Testis (tissue), 3 donors: ENCODE data around the gene MTMR1. TPM values are rescaled to one million over a fixed set of nuclear protein-coding genes. Genes with fewer than 3 reads are reported as not detected.

Experiments
- DNase-seq: peaks from one replicate; pipeline ENCODE4 v3.0.0-alpha.2; 2019
- H3K27ac ChIP-seq, 2 donors: fragments of 200-600 bp; sonication (generic); one replicate each; pipeline ENCODE4 v1.5.1; 2019
- H3K27me3 ChIP-seq: fragments of 200-600 bp; sonication (generic); one replicate; pipeline ENCODE4 v1.5.1; 2019
- H3K36me3 ChIP-seq: fragments of 200-600 bp; sonication (generic); one replicate; pipeline ENCODE4 v1.5.1; 2017; ENCODE audit warnings: low read depth; ENCODE audit errors: missing control alignments
- H3K4me1 ChIP-seq: fragments of 200-600 bp; sonication (generic); one replicate; pipeline ENCODE4 v1.5.1; 2019
- H3K4me3 ChIP-seq, 2 donors: fragments of 200-600 bp; sonication (generic); one replicate each; pipeline ENCODE4 v1.5.1; 2017 to 2019
- H3K9me3 ChIP-seq: fragments of 200-600 bp; sonication (generic); one replicate; pipeline ENCODE4 v1.5.1; 2017
- POLR2A ChIP-seq: fragments of 450-650 bp; IDR thresholded peaks from one replicate; pipeline ENCODE4 v1.6.1; 2017; ENCODE audit warnings: antibody characterized with exemption, mild to moderate bottlenecking, moderate library complexity
- WGBS, 2 donors: methylation state at CpG; one replicate each; pipeline ENCODE4 v1.1.5; 2018; 5-methylcytosine and 5-hydroxymethylcytosine counted together
- intact Hi-C: fragments of 100-400 bp; cut with DNase I; formaldehyde crosslinking; loops from one replicate; pipeline ENCODE4 v1.15.1; 2023; ENCODE audit warnings: low total_unique reads
- polyA plus RNA-seq: library from polyadenylated mRNA; stranded (reverse); fragments of 350-450 nt; fragmentation: Illumina TruSeq; extraction: RNeasy Lipid Tissue Mini Kit (QIAGEN cat#74804); gene quantifications from one replicate; pipeline ENCODE4 v1.2.3, GENCODE V29; 2014; ENCODE audit warnings: low read depth, low replicate concordance; ENCODE audit not compliant: insufficient read depth
- total RNA-seq, 2 donors: library from RNA; depleted of rRNA; stranded (reverse); fragments of >200 nt; gene quantifications; one replicate each; pipeline ENCODE4 v1.2.3, GENCODE V29; 2016
- TF ChIP-seq, protein P1 (sequence below), 3 experiments: fragments of 450-650 bp in 2 of 3; fragments of 200-600 bp in 1 of 3; sonication (generic) in 1 of 3; IDR thresholded peaks; one replicate each; pipeline ENCODE4 v1.5.1; 2016 to 2019; ENCODE audit warnings: antibody characterized with exemption in 3 of 3, mild to moderate bottlenecking in 2 of 3, moderate library complexity in 1 of 3

MTMR1 gene
- total and polyA plus RNA-seq, 3 donors from 2014 or later = 26.1 to 57.2 (median 50.3) TPM

DNA sequence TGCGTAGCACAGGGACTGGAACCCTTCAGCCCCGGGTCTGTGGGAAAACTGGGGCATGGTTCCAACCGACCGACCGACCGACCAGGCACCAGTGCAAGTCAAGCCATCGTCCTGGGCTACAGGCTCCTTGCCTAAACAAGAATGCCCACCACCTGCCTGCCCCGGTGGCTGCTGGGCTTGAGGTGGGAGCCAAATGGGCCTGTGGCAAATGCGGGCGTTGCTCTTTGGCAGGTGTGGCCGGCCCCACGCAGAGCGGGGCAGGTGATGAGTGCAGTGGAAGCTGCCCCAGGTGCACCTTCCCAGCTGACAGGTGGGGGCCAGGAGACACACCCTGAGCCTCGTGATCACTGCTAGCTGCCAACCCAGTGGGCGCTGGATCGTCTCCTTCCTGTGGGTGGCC is 77.9 kb downstream of the MTMR1 start:
- Histone ChIP-seq H3K27me3 (no peaks in the 10 kb centered on the region), H3K9me3 (no peaks in the 10 kb centered on the region), H3K4me1 (no peaks in the 10 kb centered on the region), H3K27ac (no peak overlapping the region), H3K36me3 (no peaks in the 10 kb centered on the region), H3K4me3 (no peak overlapping the region)
- intact Hi-C loops = loop anchor here (5.0 kb wide), 1 partner anchor 311 kb away; no protein-coding TSS in a partner anchor
- no peak for DNase-seq
- TF ChIP-seq, protein P1, sequence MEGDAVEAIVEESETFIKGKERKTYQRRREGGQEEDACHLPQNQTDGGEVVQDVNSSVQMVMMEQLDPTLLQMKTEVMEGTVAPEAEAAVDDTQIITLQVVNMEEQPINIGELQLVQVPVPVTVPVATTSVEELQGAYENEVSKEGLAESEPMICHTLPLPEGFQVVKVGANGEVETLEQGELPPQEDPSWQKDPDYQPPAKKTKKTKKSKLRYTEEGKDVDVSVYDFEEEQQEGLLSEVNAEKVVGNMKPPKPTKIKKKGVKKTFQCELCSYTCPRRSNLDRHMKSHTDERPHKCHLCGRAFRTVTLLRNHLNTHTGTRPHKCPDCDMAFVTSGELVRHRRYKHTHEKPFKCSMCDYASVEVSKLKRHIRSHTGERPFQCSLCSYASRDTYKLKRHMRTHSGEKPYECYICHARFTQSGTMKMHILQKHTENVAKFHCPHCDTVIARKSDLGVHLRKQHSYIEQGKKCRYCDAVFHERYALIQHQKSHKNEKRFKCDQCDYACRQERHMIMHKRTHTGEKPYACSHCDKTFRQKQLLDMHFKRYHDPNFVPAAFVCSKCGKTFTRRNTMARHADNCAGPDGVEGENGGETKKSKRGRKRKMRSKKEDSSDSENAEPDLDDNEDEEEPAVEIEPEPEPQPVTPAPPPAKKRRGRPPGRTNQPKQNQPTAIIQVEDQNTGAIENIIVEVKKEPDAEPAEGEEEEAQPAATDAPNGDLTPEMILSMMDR (IDR thresholded peaks at IDR 0.05) = no peak
- TF ChIP-seq POLR2A = no peak
- 67 to 92% methylated on average over 1 to 13 of the region's 16 CpGs for WGBS, 2 donors

DNA sequence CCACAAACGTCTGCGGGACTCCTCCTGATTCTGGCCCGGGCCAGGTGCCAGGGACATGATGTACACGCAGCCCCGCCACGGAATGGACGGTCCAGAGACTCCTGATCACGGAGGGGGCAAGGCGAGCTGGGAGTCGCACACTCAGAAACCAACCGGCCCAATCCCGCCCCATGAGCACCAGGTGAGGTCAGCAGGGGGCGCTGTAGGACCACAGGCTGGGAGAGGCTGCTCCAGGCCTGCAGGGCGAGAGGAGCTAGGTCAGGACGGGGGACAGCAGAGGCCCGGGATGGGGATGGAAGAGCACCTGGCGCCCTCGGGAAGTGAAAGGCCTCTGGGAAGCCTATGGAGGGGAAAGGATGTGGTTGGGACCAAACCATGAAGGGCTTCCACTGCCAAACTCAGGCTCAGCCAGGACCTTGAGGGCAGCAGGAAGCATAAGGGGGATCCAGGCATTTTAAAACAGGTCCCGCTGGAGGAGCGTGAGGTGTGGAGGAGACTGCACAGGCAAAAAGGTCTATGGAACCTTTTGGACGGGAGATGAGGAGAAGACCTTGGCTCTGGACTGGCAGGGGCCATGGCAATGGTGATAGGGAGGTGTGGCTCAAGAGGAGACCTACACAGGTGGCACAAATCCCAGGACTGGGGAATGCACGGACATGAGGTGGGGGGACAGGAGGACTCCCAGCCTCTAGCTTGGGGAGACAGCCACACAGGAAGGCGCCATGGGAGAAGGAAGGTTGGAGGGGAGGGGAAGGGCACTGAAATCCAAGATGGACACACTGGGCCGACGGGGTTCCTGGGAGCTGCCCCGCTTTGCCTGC is 79.2 kb downstream of the MTMR1 start:
- Histone ChIP-seq H3K4me3 (no peak overlapping the region), H3K27me3 (no peaks in the 10 kb centered on the region), H3K4me1 (no peaks in the 10 kb centered on the region), H3K9me3 (no peaks in the 10 kb centered on the region), H3K36me3 (no peaks in the 10 kb centered on the region), H3K27ac (no peak overlapping the region)
- 54 to 66% methylated on average over 11 to 15 of the region's 26 CpGs for WGBS, 2 donors
- intact Hi-C loops = loop anchor here (5.0 kb wide), 1 partner anchor 310 kb away; no protein-coding TSS in a partner anchor
- DNase-seq = peak; percentile 83
- TF ChIP-seq POLR2A = no peak
- TF ChIP-seq, protein P1 (IDR thresholded peaks at IDR 0.05) = peak; percentile 66 to 73 (median 69)

- WGBS, 2 donors = 93 to 95% methylated on average over 7 to 8 of the region's 8 CpGs
- H3K4me3 ChIP-seq = no peak overlapping the region
- DNase-seq = no peak
- H3K27ac ChIP-seq = no peak overlapping the region
- intact Hi-C loops = loop anchor here (5.0 kb wide), 1 partner anchor 309 kb away; no protein-coding TSS in a partner anchor
- H3K9me3 ChIP-seq = no peaks in the 10 kb centered on the region
- no peaks in the 10 kb centered on the region for H3K36me3 ChIP-seq
- H3K4me1 ChIP-seq = no peaks in the 10 kb centered on the region
- no peak for TF ChIP-seq POLR2A
- no peaks in the 10 kb centered on the region for H3K27me3 ChIP-seq
These were observed 79.9 kb downstream of the MTMR1 start for GRCh38 chrX:150773117-150773516.

DNA sequence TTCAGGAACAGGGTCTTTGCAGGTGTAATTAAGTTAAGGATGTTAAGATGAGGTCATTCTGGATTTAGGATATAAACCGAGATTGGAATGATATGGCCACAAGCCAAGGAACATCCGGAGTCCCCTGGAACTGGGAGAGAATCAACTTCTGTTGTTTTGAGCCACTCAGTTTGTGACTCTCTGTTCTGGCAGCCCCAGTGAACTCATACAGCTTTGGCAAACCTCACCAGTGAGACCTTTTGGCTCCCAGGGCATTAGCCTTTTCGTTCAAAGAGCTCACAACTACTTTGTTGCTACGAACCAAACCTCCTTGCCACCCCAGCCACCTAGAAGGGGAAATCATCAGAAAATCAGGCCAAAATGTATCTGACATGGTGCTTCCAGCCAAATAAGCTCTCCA is 80.4 kb downstream of the MTMR1 start:
- no peak for DNase-seq
- 60 to 75% methylated on average over 4 of the region's 4 CpGs for WGBS, 2 donors
- intact Hi-C loops = loop anchor here (5.0 kb wide), 1 partner anchor 309 kb away; no protein-coding TSS in a partner anchor
- H3K27ac ChIP-seq = no peak overlapping the region
- H3K4me3 ChIP-seq = no peak overlapping the region
- no peaks in the 10 kb centered on the region for H3K4me1 ChIP-seq
- H3K27me3 ChIP-seq = no peaks in the 10 kb centered on the region
- no peak for TF ChIP-seq POLR2A
- TF ChIP-seq, protein P1 (IDR thresholded peaks at IDR 0.05) = no peak
- no peaks in the 10 kb centered on the region for H3K9me3 ChIP-seq
- H3K36me3 ChIP-seq = no peaks in the 10 kb centered on the region

- H3K36me3 ChIP-seq = no peaks in the 10 kb centered on the region
- WGBS, 2 donors = 97 to 98% methylated on average over 9 to 12 of the region's 14 CpGs
- TF ChIP-seq, protein P1 (IDR thresholded peaks at IDR 0.05) = no peak
- TF ChIP-seq POLR2A = no peak
- H3K27ac ChIP-seq = no peak overlapping the region
- intact Hi-C loops = loop anchor here (5.0 kb wide), 1 partner anchor 307 kb away; no protein-coding TSS in a partner anchor
- H3K27me3 ChIP-seq = no peaks in the 10 kb centered on the region
- no peak for DNase-seq
- H3K4me1 ChIP-seq = no peaks in the 10 kb centered on the region
- H3K4me3 ChIP-seq = no peak overlapping the region
- H3K9me3 ChIP-seq = no peaks in the 10 kb centered on the region
These were observed 81.8 kb downstream of the MTMR1 start for GRCh38 chrX:150774798-150775568.
